Left renal cortex interstitium (tissue), 4 donors: ENCODE data around the gene METTL9. TPM values are rescaled to one million over a fixed set of nuclear protein-coding genes. Genes with fewer than 3 reads are reported as not detected.
"Not testable (repeated sequence)": the region's sequence is repeated elsewhere in the genome, so short reads cannot be mapped to it uniquely, and the experiment has no call there.

ENCODE experiments used
- DNase-seq, 4 donors: peaks; one replicate each; pipeline ENCODE4 v3.0.0-alpha.2; 2013; ENCODE audit warnings: low read depth in 4 of 4, low spot score in 2 of 4, missing footprints in 1 of 4
- polyA plus RNA-seq, 4 donors: library from polyadenylated mRNA; unstranded; fragments of 120-200 nt; gene quantifications; one replicate each; pipeline ENCODE4 v1.2.1, GENCODE V29; 2013; ENCODE audit not compliant: insufficient read length in 4 of 4

Gene METTL9
- polyA plus RNA-seq, 4 donors: 226 to 269 (median 252) TPM

- no peak for DNase-seq
Observed at GRCh38 chr16:21608639-21609328, 9.4 kb downstream of the METTL9 start.

GRCh38 chr16:21610006-21610544 is 10.7 kb downstream of the METTL9 start:
- no peak for DNase-seq

GRCh38 chr16:21610766-21611165 is 11.4 kb downstream of the METTL9 start:
- DNase-seq: no peak

DNA sequence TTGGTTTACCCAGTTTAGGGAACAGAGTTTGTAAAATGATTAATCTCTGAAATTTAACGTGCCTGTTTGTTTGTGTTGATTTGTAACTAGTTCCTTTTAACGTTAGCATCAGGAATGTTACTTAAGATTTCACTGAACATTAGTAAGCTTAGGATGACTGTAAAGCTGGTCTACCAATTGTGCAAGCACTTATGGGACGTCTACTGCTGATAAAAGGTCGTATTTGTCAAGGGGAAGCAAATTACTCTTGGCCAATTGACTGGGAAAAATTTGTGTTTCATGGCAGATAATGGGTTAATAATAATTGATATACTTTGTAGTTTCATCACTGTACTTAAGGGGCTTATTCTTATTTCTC is 11.8 kb downstream of the METTL9 start:
- DNase-seq: no peak

DNA sequence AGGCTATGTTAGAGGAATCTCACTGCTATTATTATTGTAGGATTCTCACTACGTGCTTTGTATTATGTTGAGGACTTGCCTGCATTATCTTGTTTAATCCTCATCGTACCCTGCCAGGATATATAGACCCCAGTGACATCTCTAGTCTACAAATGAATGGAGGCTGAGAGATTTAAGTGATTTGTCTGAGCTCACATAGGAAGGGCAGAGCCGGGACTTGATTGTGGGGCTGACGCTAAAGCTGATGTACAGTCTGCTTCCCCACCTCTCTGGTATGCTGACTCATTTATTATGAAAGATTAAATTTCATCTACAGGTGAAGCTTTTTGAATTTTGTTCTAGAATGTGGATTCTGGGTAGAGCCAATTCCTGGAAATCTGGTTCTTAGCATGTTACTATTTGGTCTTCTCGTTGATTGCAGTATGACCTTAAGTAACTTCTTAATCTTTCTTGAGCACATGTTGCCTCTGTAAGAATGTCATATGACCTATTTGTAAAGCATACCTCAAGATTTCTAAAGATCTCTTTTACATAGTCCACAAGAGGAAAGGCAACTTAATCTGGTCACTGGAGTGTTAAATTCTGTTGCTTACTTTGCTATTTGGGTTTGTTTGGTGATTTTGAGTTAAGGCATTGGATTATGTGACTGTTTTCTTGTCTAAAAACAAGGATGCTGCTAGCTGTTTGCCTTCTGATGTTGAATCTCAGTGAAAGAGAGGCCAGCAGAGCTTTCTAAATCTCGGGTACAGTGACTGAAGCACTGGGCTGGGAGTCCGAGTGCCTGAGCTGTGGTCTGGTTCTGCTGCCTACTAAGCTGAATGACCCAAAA is 12.4 kb downstream of the METTL9 start:
- no peak for DNase-seq

- no peak for DNase-seq
Observed at GRCh38 chr16:21613361-21613760, 14.0 kb downstream of the METTL9 start.

- no peak for DNase-seq
Observed at GRCh38 chr16:21613781-21614180, 14.4 kb downstream of the METTL9 start.

GRCh38 chr16:21614896-21615295 is 15.5 kb downstream of the METTL9 start:
- no peak for DNase-seq

DNA sequence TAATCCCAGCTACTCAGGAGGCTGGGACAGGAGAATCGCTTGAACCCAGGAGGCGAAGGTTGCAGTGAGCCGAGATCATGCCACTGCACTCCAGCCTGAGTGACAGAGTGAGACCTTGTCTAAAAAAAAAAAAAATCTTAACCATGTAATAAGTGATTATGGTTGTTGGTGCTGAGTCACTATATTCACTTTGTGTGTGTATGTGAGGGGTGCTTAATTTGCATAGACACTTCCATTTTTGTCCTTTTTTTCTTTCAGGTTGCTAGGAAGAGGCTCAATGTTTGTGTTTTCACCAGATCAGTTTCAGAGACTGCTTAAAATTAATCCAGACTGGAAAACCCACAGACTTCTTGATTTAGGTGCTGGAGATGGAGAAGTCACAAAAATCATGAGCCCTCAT is 18.2 kb downstream of the METTL9 start:
- DNase-seq: no peak

DNA sequence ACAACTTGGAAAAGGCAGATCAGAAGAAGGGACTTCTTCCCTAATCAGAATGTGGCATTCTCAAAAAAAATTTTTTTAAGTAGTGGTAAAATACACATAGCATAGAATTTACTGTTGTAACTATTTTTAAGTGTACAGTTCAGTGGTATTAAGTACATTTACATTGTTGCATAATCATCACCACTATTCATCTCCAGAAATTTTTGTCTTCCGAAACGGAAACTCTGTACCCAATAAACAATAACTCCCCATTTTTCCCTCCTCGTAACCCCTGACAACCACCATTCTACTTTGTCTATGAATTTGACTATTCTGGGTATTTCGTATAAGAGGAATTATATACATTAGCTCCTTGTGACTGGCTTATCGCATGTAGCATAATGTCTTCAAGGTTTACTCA is 18.9 kb downstream of the METTL9 start:
- no peak for DNase-seq

DNA sequence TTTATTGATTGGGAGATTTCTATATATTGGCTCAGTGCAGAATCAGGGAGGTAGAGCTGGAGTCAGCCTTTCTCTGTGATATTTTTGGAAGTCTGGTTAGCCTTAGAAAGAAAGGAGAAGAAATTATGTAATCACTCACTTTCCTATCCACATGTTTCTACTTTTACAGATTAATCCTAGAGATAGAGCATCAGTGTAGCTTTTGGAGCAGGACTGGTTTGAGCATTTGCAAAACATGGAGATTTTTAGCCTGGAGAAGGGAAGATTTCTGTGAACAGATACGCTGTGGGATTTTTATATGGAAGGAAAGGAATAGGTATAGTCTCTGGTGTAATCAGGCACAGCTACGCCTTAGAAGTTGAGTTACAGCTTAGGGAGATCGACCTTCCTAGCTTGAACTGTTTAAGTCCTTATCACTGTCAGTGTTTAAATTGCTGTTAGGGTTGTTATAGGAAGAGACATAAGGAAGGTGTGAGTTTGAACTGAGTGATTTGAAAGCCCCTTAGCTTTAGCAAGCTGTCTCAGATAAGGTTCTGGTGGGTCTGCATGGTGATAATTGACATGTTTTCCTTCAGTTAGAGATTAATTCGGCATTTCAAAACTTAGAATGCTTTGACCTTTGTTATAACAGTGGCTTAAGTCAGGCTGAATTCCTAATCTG is 20.5 kb downstream of the METTL9 start:
- no peak for DNase-seq

DNA sequence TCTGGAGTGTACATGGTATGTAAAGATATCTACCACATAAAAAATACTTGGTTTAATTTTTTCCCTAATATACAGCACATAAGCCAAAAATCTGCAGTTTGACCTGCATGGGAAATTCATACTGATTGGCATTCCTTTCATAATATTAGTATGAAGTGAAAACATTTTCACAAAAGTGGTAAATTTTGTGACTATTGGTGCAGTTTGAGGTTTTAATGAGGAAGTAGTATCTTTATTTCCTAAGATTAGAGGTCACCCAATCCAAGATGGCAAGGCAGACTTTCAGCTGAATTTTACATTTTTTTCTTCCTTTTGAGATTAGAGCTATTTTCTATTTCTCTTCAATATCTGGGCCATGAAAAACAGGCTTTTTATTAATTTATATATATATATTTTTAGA is 21.2 kb downstream of the METTL9 start:
- DNase-seq: no peak

GRCh38 chr16:21622545-21622944 is 23.2 kb downstream of the METTL9 start:
- no peak for DNase-seq

GRCh38 chr16:21625026-21625425 is 25.6 kb downstream of the METTL9 start:
- no peak for DNase-seq

DNA sequence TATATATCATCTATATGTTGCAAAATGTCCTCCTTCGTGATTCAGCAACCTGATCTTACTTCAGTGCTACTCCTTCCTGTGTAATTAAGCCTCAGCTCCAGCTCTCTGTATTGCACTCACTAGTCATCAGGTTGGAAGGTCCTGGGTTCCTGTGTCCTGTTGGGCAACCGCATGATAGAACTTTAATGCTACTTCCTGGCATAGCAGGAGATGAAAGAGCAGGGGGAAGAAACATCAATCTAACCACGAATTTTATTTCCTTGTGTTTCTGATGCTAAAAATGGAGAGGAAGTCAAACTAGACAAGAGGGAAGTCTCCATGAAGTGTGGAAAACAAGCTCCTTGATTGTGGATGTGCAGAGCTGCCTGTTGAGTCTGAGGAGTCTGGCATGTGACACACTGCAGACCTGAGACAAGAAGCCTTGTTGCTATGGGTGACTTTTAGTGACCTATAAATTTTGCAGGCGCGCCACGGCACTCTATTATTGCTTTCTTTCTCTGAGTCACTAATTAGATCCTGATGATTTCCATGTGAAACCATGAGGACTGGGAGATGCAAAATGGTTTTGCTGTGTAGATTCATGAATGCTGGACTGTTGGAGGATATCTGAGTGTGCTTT is 27.4 kb downstream of the METTL9 start:
- no peak for DNase-seq

DNA sequence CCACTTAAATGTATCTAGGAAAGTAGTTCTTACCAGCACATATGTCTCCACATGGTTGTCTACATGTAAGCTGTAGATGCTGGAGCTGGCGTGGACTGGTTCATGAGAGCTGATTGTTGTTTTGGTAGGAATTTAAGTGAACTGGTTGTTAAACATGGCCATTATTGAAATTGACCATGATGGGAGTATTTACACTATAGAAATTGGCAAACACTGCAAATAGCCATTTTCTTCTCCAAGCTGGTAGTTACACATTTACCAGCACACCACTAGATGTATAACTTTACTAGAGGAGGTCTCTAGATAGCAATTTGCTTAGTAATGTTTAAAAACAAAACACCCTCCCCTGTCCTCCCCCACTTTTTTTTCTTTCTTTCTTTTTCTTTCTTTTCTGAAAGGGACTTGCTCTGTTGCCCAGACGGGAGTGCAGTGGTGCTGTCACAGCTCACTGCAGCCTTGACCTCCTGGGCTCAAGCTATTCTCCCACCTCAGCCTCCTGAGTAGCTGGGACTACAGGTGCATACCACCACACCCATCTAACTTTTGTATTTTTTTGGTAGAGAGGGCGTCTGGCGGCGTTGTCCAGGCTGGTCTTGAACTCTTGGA is 28.8 kb downstream of the METTL9 start:
- no peak for DNase-seq

GRCh38 chr16:21628772-21629171 is 29.4 kb downstream of the METTL9 start:
- DNase-seq: no peak

GRCh38 chr16:21629616-21630539 is 30.5 kb downstream of the METTL9 start:
- DNase-seq: not testable (repeated sequence)

DNA sequence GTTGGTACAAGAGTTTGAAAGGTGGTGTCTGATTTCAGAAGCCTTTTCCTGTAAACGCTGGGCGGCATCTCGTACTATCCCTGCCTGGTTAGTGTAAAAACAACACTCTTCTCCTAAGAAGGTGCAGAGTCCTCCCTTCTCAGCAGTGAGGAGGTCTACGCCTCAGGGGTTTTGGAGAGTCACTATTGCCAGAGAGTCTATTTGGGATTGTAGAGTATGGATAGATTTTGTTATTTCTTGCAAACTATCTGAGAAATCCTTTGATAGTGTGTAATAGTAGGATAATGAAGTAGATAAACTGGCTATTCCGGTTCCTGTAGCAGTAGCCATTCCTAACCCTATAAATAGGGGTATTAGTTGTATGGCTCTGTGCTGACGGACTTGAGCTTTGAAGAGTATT is 31.5 kb downstream of the METTL9 start:
- DNase-seq: not testable (repeated sequence)
